Transverse colon (tissue), 4 donors: ENCODE measurements around the gene IRF9. TPM values are rescaled to one million over a fixed set of nuclear protein-coding genes. Genes with fewer than 3 reads are reported as not detected.

Source experiments
- DNase-seq: peaks from one replicate; pipeline ENCODE4 v3.0.0-alpha.2; 2019
- H3K27ac ChIP-seq, 4 donors: fragments of 200-600 bp; sonication (generic); 2 replicates each; pipeline ENCODE4 v1.5.1; 2016 to 2018; ENCODE audit warnings: inconsistent platforms in 4 of 4
- H3K27me3 ChIP-seq: fragments of 200-600 bp; sonication (generic); 2 replicates; pipeline ENCODE4 v1.5.1; 2017; ENCODE audit warnings: inconsistent platforms
- H3K36me3 ChIP-seq, 4 donors: fragments of 200-600 bp; sonication (generic); 2 replicates each; pipeline ENCODE4 v1.5.1; 2017 to 2019; ENCODE audit warnings: inconsistent platforms in 4 of 4
- H3K4me1 ChIP-seq, 4 donors: fragments of 200-600 bp; sonication (generic); 2 replicates each; pipeline ENCODE4 v1.5.1; 2017 to 2020; ENCODE audit warnings: inconsistent platforms in 4 of 4
- H3K4me3 ChIP-seq, 4 donors: fragments of 200-600 bp; sonication (generic); 1 replicate in 1 of 4; 2 replicates in 3 of 4; pipeline versions ENCODE4 v1.5.1 to v1.6.1; 2017 to 2019; ENCODE audit warnings: inconsistent platforms in 4 of 4
- H3K9me3 ChIP-seq, 2 donors: fragments of 200-600 bp; sonication (generic); 2 replicates each; pipeline ENCODE4 v1.5.1; 2017 to 2019; ENCODE audit warnings: inconsistent platforms in 2 of 2
- EP300 ChIP-seq: sonication (generic); formaldehyde crosslinking; IDR thresholded peaks from one replicate; pipeline ENCODE4 v1.6.1; 2017; ENCODE audit warnings: antibody characterized with exemption, low read depth
- POLR2A ChIP-seq: fragments of 450-650 bp; IDR thresholded peaks from one replicate; pipeline ENCODE4 v1.6.1; 2016; ENCODE audit warnings: antibody characterized with exemption, mild to moderate bottlenecking, moderate library complexity
- POLR2AphosphoS5 ChIP-seq, 3 donors: sonication (generic); formaldehyde crosslinking; IDR thresholded peaks; one replicate each; pipeline ENCODE4 v1.6.1; 2016; ENCODE audit warnings: antibody characterized with exemption in 3 of 3
- WGBS, 2 donors: methylation state at CpG; one replicate each; pipeline ENCODE4 v1.1.5; 2018; ENCODE audit warnings: low coverage in 1 of 2; 5-methylcytosine and 5-hydroxymethylcytosine counted together
- in situ Hi-C, 4 donors: fragments of 200-750 bp; cut with MboI; loops; one replicate each; pipeline versions ENCODE4 v1.15.0 to v1.15.1; 2017; ENCODE audit warnings: low sequenced_read_pairs in 3 of 4, low pct_ligation_motif_present in 1 of 4, low pct_unique_long_range_greater_than_20kb in 1 of 4
- intact Hi-C: fragments of 100-400 bp; cut with DNase I; formaldehyde crosslinking; loops from one replicate; pipeline ENCODE4 v1.15.1; 2023; ENCODE audit warnings: low total_unique reads
- total RNA-seq, 4 donors: library from RNA; depleted of rRNA; stranded (reverse); fragments of >200 nt; gene quantifications; one replicate each; pipeline ENCODE4 v1.1.0, GENCODE V29; 2016
- TF ChIP-seq, protein P1 (sequence below), 5 experiments: fragments of 200-600 bp in 3 of 5; fragments of 450-650 bp in 2 of 5; sonication (generic) in 3 of 5; IDR thresholded peaks; 1 replicate in 2 of 5; 2 replicates in 3 of 5; pipeline ENCODE4 v1.5.1; 2016 to 2017; ENCODE audit warnings: antibody characterized with exemption in 5 of 5, inconsistent platforms in 3 of 5, mild to moderate bottlenecking in 2 of 5, moderate library complexity in 1 of 5

Gene IRF9
- total RNA-seq, 4 donors from 2014 or later = 44.2 to 81.9 (median 52.4) TPM

DNA sequence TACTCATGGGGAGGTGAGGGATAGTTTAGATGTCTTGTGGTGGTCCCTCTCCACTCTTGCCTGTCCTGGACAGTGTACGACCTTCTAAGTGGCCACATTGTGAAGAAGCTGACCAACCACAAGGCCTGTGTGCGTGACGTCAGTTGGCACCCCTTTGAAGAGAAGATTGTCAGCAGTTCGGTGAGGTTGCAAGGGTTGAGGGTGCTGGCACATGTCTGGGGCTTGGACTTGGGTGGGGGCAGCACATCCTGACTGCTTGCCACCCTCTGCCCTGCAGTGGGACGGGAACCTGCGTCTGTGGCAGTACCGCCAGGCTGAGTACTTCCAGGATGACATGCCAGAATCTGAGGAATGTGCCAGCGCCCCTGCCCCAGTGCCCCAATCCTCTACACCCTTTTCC, 38.2 kb upstream of the IRF9 start:
- Histone ChIP-seq H3K27ac (no peak overlapping the region), H3K27me3 (no peaks in the 10 kb centered on the region), H3K4me3 (no peak overlapping the region), H3K9me3 (no peaks in the 10 kb centered on the region), H3K4me1 (no peaks in the 10 kb centered on the region), H3K36me3 (peaks cover 0 to 59% (median 24%) of the 10 kb centered on the region in 4 donors)
- WGBS, 2 donors = 91% methylated on average over 8 of the region's 8 CpGs; no CpG with 5 or more reads in 1 of the 2 donors
- in situ Hi-C loops (no loop called here), intact Hi-C loops (no loop called here)
- TF ChIP-seq, protein P1, sequence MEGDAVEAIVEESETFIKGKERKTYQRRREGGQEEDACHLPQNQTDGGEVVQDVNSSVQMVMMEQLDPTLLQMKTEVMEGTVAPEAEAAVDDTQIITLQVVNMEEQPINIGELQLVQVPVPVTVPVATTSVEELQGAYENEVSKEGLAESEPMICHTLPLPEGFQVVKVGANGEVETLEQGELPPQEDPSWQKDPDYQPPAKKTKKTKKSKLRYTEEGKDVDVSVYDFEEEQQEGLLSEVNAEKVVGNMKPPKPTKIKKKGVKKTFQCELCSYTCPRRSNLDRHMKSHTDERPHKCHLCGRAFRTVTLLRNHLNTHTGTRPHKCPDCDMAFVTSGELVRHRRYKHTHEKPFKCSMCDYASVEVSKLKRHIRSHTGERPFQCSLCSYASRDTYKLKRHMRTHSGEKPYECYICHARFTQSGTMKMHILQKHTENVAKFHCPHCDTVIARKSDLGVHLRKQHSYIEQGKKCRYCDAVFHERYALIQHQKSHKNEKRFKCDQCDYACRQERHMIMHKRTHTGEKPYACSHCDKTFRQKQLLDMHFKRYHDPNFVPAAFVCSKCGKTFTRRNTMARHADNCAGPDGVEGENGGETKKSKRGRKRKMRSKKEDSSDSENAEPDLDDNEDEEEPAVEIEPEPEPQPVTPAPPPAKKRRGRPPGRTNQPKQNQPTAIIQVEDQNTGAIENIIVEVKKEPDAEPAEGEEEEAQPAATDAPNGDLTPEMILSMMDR (IDR thresholded peaks at IDR 0.05) = no peak
- TF ChIP-seq POLR2A = no peak
- no peak for TF ChIP-seq EP300
- DNase-seq = no peak

DNA sequence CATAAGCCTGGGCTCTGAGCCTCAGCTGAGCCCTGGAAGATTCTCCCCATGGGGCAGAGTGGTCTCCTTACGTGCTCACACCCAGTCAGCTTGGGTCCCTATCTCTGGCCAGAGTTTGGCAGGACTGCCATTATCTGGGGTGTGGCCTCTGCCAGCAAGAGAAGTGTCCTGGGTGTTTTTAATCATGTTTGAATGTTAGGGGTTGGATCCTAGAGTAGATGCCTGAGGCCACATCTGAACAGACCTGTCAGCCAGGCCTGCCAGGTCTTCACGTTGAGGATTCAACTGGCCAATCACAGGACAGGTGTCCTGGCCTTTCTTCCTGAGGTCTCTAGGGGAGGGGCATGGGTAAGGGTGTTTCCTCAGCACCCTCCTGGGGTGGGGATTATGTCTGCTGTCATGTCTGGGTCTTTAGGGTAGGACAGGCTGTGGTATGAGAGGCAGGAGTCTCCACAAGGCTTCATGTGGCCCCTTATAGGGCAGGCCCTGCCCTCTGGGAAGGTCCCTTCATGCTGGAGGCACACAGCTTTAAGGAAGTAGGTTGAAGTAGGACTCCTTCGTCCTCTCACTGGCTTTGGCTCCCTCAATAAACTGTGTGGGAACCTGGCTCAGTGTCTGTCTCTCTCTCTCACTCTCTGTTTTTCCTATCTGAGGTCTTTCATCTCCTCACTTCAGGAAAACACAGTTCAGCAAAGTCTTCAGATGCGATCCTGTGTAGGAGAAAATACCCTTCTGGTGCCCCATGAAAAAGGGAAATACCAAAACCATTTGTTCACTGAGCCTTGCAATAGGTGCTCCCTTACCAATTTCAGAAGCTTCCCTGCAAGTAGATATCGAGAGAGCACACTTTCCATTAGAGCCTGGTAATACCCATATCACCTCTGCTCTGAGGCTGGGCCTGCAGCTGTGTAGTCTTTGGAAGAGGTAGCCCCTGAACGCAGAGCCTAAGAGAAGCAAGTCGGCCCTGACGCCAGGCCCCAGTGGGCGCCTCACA, 37.3 kb upstream of the IRF9 start:
- TF ChIP-seq EP300 = no peak
- no peak for TF ChIP-seq POLR2A
- TF ChIP-seq, protein P1 (IDR thresholded peaks at IDR 0.05) = no peak
- TF ChIP-seq POLR2AphosphoS5 (IDR thresholded peaks at IDR 0.05) = no peak
- no peak overlapping the region for H3K27ac ChIP-seq
- peaks cover 0 to 51% (median 20%) of the 10 kb centered on the region in 4 donors for H3K36me3 ChIP-seq
- WGBS, 2 donors = 75 to 100% methylated on average over 1 to 9 of the region's 9 CpGs
- no peaks in the 10 kb centered on the region for H3K4me1 ChIP-seq
- in situ Hi-C loops = no loop called here
- DNase-seq = no peak
- intact Hi-C loops = no loop called here
- H3K27me3 ChIP-seq = no peaks in the 10 kb centered on the region
- no peak overlapping the region for H3K4me3 ChIP-seq
- H3K9me3 ChIP-seq = no peaks in the 10 kb centered on the region

DNA sequence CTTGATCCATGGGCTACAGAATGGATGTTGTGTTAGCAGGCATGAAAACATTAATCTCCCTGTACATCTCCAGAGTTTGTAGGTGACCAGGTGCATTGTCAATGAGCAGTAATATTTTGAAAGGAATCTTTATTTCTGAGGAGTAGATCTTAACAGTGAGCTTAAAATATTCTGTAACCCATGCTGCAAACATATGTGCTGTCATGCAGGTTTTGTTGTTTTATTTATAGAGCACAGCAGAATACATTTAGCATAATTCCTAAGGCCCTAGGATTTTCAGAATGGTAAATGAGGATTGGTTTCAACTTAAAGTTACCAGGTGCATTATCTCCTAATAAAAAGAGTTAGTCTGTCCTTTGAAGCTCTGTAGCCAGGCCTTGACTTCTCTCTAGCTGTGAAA, 34.1 kb upstream of the IRF9 start:
- Histone ChIP-seq H3K4me3 (no peak overlapping the region), H3K36me3 (peaks cover 0 to 20% (median 6%) of the 10 kb centered on the region in 4 donors), H3K27ac (no peak overlapping the region), H3K4me1 (no peaks in the 10 kb centered on the region), H3K9me3 (no peaks in the 10 kb centered on the region), H3K27me3 (no peaks in the 10 kb centered on the region)
- intact Hi-C loops (no loop called here), in situ Hi-C loops (no loop called here)
- DNase-seq = no peak
- TF ChIP-seq EP300 (no peak), POLR2A (no peak), POLR2AphosphoS5 (IDR thresholded peaks at IDR 0.05) (no peak)
- TF ChIP-seq, protein P1 (IDR thresholded peaks at IDR 0.05) = no peak

DNA sequence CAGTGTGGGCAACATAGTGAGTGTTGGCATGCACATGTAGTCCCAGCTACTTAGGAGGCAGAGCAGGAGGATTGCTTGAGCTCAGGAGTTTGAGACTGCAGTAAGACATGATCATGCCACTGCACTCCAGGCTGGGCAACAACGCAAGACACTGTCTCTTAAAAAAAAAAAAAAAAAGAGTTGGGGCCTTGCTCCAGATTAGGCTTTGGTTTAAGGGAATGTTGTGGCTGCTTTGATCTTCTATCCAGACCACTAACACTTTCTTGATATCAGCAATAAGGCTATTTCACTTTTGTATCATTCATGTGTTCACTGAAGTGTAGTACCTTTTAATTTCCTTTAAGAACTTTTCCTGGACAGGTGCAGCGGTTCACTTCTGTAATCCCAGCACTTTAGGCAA, 33.4 kb upstream of the IRF9 start:
- Histone ChIP-seq H3K9me3 (no peaks in the 10 kb centered on the region), H3K4me1 (no peaks in the 10 kb centered on the region), H3K27me3 (no peaks in the 10 kb centered on the region), H3K36me3 (peaks cover 0 to 13% (median 3%) of the 10 kb centered on the region in 4 donors), H3K27ac (no peak overlapping the region), H3K4me3 (no peak overlapping the region)
- TF ChIP-seq POLR2AphosphoS5 (IDR thresholded peaks at IDR 0.05) (no peak), POLR2A (no peak)
- TF ChIP-seq, protein P1 (IDR thresholded peaks at IDR 0.05) = no peak
- WGBS, 2 donors = 64 to 87% methylated on average over 2 of the region's 2 CpGs
- intact Hi-C loops (no loop called here), in situ Hi-C loops (no loop called here)
- no peak for DNase-seq
